ENCODE measurements around the gene ATP6V0C. TPM values are rescaled to one million over a fixed set of nuclear protein-coding genes. Genes with fewer than 3 reads are reported as not detected.

ATP6V0C gene
- total RNA-seq, 1 experiment from 2014 or later: 260 TPM

DNA sequence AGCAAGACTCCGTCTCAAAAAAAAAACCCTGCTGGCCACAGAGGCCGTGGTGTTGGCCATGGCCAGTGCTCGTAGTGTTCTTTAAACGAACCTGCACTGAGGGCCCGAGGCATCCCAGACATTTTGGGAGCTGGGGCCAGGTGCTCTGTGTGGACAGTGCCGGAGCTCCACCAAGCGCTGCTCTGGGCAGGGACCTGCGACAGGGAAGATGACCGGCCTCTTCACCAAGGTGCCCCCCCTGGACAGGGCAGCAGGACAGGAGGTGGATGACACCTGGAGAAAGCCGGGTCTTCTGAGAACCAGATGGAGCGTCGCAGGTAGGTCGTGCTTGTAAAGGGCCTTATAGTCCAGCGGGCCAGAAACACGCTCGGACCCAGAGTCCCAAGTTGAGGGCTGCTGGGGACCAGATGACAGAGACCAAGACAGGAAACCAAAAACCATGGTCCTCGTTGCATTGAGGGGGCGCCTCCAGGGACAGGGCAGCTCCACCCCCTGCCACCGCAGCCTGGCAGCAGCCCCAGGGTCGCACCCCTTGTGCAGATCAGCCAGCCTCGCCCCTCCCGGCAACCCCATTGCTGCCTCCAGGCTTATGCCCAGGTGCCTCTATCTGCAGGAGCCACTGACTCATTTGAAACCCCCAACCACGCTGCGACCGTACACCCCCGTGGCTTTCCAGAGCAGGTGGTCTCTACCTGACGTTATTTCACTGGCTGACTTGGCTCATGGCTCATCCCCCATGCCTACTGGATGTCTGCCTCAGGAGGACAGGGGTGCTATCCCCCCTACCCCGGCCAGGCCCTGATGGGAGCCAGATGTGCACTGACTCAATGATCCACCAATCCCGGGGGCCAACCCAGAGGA is 46.9 kb upstream of the ATP6V0C start:
- peak overlapping the region; percentile 74 for H3K4me3 Mint-ChIP-seq (ENCODE audit: low read depth, unreplicated experiment)
- H3K27ac Mint-ChIP-seq (ENCODE audit: unreplicated experiment): no peak overlapping the region

DNA sequence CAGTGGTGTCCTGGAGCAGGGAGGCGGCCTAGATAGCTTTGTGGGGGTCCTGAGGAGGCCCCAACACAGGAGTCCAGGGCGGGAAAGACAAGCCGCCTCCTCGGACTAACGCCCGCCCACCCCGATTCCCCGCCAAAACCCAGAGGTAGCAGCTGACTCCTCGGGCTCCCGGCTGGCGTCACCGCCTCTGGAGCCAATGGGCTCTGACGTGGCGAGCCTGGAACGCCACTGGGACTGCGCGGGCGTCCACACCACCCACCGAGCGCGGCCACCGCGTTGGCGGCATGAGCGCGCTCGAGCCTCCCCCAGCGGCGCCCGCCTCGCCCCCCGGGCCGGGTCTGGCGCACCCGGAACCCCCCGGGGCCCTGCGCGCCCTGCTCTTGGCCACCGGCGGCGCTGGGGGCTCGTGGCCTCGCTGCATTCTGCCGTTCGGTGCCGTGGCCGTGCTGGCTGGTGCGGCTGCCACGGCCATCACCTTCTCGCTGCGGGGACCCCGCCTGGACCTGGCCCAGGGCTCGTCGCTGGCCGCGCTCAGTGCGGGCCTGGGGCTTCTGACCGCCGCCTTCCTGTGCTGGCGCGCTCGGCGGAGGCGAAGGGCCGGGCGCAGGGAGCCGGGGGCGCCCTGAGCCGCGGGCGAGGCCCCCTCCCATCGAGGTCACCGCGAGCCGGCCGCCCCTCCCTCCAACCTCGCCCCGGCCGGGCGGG is 46.1 kb upstream of the ATP6V0C start:
- Mint-ChIP-seq H3K27ac (ENCODE audit: unreplicated experiment) (no peak overlapping the region), H3K27me3 (ENCODE audit: unreplicated experiment) (peaks cover 33% of the 10 kb centered on the region), H3K9me3 (ENCODE audit: low read depth, unreplicated experiment) (no peaks in the 10 kb centered on the region), H3K36me3 (ENCODE audit: insufficient read depth, unreplicated experiment) (peaks cover 32% of the 10 kb centered on the region), H3K4me3 (ENCODE audit: low read depth, unreplicated experiment) (peak overlapping the region; percentile 74), H3K4me1 (ENCODE audit: low read depth, unreplicated experiment) (peaks cover 8% of the 10 kb centered on the region)
- TF ChIP-seq, protein P1, sequence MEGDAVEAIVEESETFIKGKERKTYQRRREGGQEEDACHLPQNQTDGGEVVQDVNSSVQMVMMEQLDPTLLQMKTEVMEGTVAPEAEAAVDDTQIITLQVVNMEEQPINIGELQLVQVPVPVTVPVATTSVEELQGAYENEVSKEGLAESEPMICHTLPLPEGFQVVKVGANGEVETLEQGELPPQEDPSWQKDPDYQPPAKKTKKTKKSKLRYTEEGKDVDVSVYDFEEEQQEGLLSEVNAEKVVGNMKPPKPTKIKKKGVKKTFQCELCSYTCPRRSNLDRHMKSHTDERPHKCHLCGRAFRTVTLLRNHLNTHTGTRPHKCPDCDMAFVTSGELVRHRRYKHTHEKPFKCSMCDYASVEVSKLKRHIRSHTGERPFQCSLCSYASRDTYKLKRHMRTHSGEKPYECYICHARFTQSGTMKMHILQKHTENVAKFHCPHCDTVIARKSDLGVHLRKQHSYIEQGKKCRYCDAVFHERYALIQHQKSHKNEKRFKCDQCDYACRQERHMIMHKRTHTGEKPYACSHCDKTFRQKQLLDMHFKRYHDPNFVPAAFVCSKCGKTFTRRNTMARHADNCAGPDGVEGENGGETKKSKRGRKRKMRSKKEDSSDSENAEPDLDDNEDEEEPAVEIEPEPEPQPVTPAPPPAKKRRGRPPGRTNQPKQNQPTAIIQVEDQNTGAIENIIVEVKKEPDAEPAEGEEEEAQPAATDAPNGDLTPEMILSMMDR (IDR thresholded peaks at IDR 0.05; ENCODE audit: unreplicated experiment): no peak
- CTCF ChIA-PET: interaction anchor here (0.6 to 1.0 kb wide), 3 partner anchors 8 to 219 kb away, joined by 3 to 6 read pairs (median 4); partner anchors contain the start of gene TEDC2
- intact Hi-C loops (cut with micrococcal nuclease; ENCODE audit: unreplicated experiment): no loop called here
- BruUV-seq (replicated peaks): no TSS peak
- DNase-seq: peak; percentile 64

More for the DNA sequence above, 46.9 kb upstream of the ATP6V0C start:
- no TSS peak for BruUV-seq (replicated peaks)
- Mint-ChIP-seq H3K27me3 (ENCODE audit: unreplicated experiment) (peaks cover 25% of the 10 kb centered on the region), H3K4me1 (ENCODE audit: low read depth, unreplicated experiment) (peaks cover 8% of the 10 kb centered on the region), H3K36me3 (ENCODE audit: insufficient read depth, unreplicated experiment) (peaks cover 32% of the 10 kb centered on the region), H3K9me3 (ENCODE audit: low read depth, unreplicated experiment) (no peaks in the 10 kb centered on the region)
- DNase-seq: no peak
- CTCF ChIA-PET: no interaction called here
- intact Hi-C loops (cut with micrococcal nuclease; ENCODE audit: unreplicated experiment): no loop called here
- TF ChIP-seq, protein P1 (IDR thresholded peaks at IDR 0.05; ENCODE audit: unreplicated experiment): no peak

DNA sequence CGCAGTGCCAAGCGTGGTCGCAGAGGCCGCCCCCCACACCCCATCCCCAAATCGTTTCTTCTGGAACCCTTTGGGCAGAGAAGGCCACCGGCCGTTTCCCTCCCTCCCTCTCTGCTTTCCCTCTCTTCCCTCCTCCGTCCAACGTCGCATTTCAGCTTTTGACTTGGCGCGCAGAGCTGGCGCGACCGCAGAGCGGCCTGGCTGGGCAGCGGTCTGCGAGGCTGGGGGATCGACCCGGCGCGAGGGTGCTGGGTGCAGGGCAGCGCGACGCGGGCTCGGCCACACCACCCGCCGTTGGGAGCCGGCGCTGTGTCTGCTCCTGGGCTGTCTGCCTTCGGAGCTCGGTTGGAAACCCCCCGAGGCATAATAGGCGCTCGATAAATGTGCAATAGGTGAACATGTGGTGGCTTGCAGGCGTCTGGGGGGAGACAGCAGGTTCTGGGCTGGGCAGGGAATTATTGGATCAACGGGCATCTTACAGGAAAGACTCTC is 45.5 kb upstream of the ATP6V0C start:
- peak; percentile 43 for DNase-seq
- Mint-ChIP-seq H3K9me3 (ENCODE audit: low read depth, unreplicated experiment) (no peaks in the 10 kb centered on the region), H3K4me1 (ENCODE audit: low read depth, unreplicated experiment) (peaks cover 13% of the 10 kb centered on the region), H3K36me3 (ENCODE audit: insufficient read depth, unreplicated experiment) (peaks cover 38% of the 10 kb centered on the region), H3K4me3 (ENCODE audit: low read depth, unreplicated experiment) (peak overlapping the region; percentile 74), H3K27ac (ENCODE audit: unreplicated experiment) (no peak overlapping the region), H3K27me3 (ENCODE audit: unreplicated experiment) (peaks cover 39% of the 10 kb centered on the region)
- intact Hi-C loops (cut with micrococcal nuclease; ENCODE audit: unreplicated experiment): no loop called here
- CTCF ChIA-PET: interaction anchor here (0.6 to 1.0 kb wide), 3 partner anchors 8 to 219 kb away, joined by 3 to 6 read pairs (median 4); partner anchors contain the start of gene TEDC2
- no TSS peak for BruUV-seq (replicated peaks)
- TF ChIP-seq, protein P1 (IDR thresholded peaks at IDR 0.05; ENCODE audit: unreplicated experiment): no peak

DNA sequence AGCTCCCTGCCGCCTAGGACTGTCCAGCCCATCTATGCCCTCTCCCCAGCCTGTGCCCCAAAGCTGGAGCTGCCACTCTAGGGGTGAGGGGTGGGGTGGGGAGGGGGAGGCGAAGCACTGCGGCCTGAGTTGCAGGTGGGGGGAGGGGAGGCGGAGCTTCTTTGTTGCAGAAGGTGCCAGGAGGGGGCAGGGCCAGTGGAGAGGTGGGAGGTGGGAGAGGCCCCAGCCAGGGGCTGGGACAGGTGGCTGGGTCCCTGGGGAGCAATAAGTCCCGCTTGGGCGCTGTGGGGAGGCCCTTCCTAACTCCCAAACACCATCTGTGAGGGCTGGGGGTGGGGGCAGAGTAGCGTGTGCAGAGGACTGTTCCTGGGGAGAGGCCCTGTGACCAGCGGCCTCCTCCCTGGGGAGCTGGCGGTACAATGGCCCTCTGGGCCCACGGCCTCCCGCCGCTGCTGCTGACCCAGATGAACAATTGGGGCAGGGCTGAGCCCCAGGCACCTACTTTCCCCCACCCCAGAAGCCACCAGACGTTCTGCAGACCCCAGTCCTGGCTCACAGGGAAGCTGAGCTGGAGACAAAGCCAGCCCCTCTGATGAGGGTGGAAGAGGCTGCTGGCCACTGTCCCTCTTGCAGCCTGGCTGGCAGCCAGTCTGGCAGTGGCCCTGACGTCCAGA is 44.9 kb upstream of the ATP6V0C start:
- TF ChIP-seq, protein P1 (IDR thresholded peaks at IDR 0.05; ENCODE audit: unreplicated experiment): no peak
- CTCF ChIA-PET: interaction anchor here (0.6 to 1.0 kb wide), 3 partner anchors 9 to 220 kb away, joined by 3 to 6 read pairs (median 4); partner anchors contain the start of gene TEDC2
- BruUV-seq (replicated peaks): no TSS peak
- Mint-ChIP-seq H3K27ac (ENCODE audit: unreplicated experiment) (no peak overlapping the region), H3K36me3 (ENCODE audit: insufficient read depth, unreplicated experiment) (peaks cover 40% of the 10 kb centered on the region), H3K27me3 (ENCODE audit: unreplicated experiment) (peaks cover 44% of the 10 kb centered on the region), H3K9me3 (ENCODE audit: low read depth, unreplicated experiment) (no peaks in the 10 kb centered on the region), H3K4me3 (ENCODE audit: low read depth, unreplicated experiment) (peak overlapping the region; percentile 74), H3K4me1 (ENCODE audit: low read depth, unreplicated experiment) (peaks cover 15% of the 10 kb centered on the region)
- intact Hi-C loops (cut with micrococcal nuclease; ENCODE audit: unreplicated experiment): no loop called here
- no peak for DNase-seq
